ENCODE data around the gene TNFRSF8. TPM values are rescaled to one million over a fixed set of nuclear protein-coding genes. Genes with fewer than 3 reads are reported as not detected.
A peak's percentile ranks its signal among the peaks of the same experiment; 100 is the strongest.

The TNFRSF8 gene
- total and polyA plus RNA-seq, 9 of the 15 experiments (the other 6 are each of a cell fraction or from before 2014, with no cell fraction given), result 3.5 to 38.4 (median 17.1) TPM

DNA sequence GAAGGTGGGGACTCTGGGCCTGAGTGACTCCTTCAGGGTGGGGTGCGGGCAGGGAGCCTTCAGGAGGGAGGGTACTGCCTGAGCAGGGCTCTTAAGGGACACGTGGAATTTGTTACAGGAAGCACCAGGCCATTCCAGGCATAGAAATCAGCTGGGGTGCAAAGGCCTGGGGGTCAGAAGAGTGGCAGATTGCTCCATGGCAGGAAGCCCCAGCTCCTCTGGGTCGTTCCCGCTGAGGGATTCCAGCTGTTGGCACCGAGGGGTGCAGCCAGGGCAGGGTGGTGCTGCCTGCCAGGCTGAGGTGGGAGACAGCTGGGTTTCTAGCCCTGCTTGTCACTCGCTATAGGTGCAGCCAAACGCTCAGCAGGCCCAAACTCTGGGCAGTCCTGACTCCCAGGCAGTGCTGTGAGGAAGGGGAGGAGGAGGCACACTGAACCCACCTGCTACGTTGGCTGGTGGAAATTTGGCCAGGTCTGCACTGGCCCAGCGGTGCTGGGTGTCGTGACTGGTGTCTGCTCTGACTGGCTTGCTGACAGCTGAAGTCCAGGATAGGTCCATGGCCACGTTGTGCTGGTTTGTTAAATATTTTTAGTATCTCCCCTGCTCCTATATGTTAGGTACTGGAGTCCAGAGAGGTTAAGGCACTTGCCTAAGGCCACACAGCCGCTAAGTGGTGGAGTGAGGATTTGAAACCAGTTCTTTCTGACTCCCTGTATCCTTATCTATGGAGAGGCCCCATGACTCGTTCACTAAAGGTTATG, 123.0 kb downstream of the TNFRSF8 start (continued):
- TF ChIP-seq HMGXB4 (CRISPR knock-in tag; IDR thresholded peaks at IDR 0.05), result no peak
- TF ChIP-seq ZFP36 (IDR thresholded peaks at IDR 0.05; ENCODE audit: low read depth, low read length, partially characterized antibody), result peak; percentile 90
- TF ChIP-seq BCOR (IDR thresholded peaks at IDR 0.05), result peak; percentile 85
- peak; percentile 50; the same call in 1 of the 2 replicates for TF ChIP-seq ADNP (tag; IDR thresholded peaks at IDR 0.05)
- TF ChIP-seq ZFX (CRISPR knock-in tag; IDR thresholded peaks at IDR 0.05), result no peak
- TF ChIP-seq E2F3 (CRISPR knock-in tag; IDR thresholded peaks at IDR 0.05), result no peak
- no peak for TF ChIP-seq CREM (IDR thresholded peaks at IDR 0.05; ENCODE audit: low read depth)
- no peak for TF ChIP-seq ZNF316 (IDR thresholded peaks at IDR 0.05)
- TF ChIP-seq PTBP1 (IDR thresholded peaks at IDR 0.05; ENCODE audit: low read depth, low read length), result 0 out of 2 replicates have a peak, but pooled peaks have one; percentile 52
- TF ChIP-seq ZNF282 (CRISPR knock-in tag; IDR thresholded peaks at IDR 0.05), result no peak
- TF ChIP-seq STAG1 (CRISPR knock-in tag; IDR thresholded peaks at IDR 0.05; ENCODE audit: borderline replicate concordance), result 0 out of 2 replicates have a peak, but pooled peaks have one; percentile 7
- TF ChIP-seq ELK1 (CRISPR knock-in tag; IDR thresholded peaks at IDR 0.05), result no peak
